Large intestine (tissue), 3 donors: ENCODE results near the gene FADS6. TPM values are rescaled to one million over a fixed set of nuclear protein-coding genes. Genes with fewer than 3 reads are reported as not detected.
"Not testable (repeated sequence)": the region's sequence is repeated elsewhere in the genome, so short reads cannot be mapped to it uniquely, and the experiment has no call there.

Experiments used
- DNase-seq, 2 donors: peaks; one replicate each; pipeline versions ENCODE4 v3.0.0 to v3.0.0-alpha.2; 2013
- H3K27ac ChIP-seq: one replicate; pipeline ENCODE4 v1.5.1; 2013; ENCODE audit warnings: low read length
- H3K27me3 ChIP-seq: 2 replicates; pipeline ENCODE4 v1.6.1; 2013; ENCODE audit warnings: low read length; ENCODE audit not compliant: control insufficient read depth, insufficient read depth
- H3K36me3 ChIP-seq: 2 replicates; pipeline ENCODE4 v1.6.1; 2013; ENCODE audit warnings: low read length; ENCODE audit not compliant: control insufficient read depth, insufficient read depth
- H3K4me1 ChIP-seq: one replicate; pipeline ENCODE4 v1.6.1; 2013; ENCODE audit warnings: low read length; ENCODE audit not compliant: control insufficient read depth, insufficient read depth
- H3K4me3 ChIP-seq: one replicate; pipeline ENCODE4 v1.5.1; 2013; ENCODE audit warnings: low read length
- H3K9me3 ChIP-seq: one replicate; pipeline ENCODE4 v1.6.1; 2013; ENCODE audit warnings: mild to moderate bottlenecking, low read depth, low read length, moderate library complexity; ENCODE audit not compliant: control insufficient read depth
- WGBS: methylation state at CpG from one replicate; pipeline ENCODE4 v1.1.5; 2013; ENCODE audit warnings: low lambda C conversion rate; ENCODE audit not compliant: insufficient coverage; 5-methylcytosine and 5-hydroxymethylcytosine counted together
- polyA plus RNA-seq: library from polyadenylated mRNA; unstranded; fragments of 120-200 nt; gene quantifications from one replicate; pipeline ENCODE4 v1.2.1, GENCODE V29; 2013

The FADS6 gene
- polyA plus RNA-seq, 1 donor = 14.5 TPM

DNA sequence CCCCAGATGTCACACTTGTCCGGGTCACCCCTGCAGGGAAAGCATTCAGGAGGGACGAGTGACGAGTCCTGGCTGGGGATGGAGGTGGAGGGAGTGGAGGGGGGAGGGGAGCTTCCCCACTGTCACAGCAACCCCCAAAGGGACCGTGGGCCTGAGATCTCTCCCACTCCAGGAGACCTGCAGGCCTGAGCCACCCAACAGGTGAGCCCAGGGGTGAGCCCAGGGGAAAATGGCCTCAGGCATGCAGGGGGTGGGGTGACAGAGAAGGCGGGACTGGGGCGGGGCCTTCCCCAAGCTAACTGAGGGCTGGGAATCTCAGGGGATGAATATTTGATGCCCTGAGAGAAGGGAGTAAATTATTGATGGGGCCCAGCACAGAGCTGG is 27.2 kb upstream of the FADS6 start:
- peaks cover 18% of the 10 kb centered on the region for H3K9me3 ChIP-seq
- no peak overlapping the region for H3K4me3 ChIP-seq
- no peak for DNase-seq
- H3K36me3 ChIP-seq = no peaks in the 10 kb centered on the region
- peaks cover 62% of the 10 kb centered on the region for H3K27me3 ChIP-seq
- no CpG with 5 or more reads among the region's 6 CpGs for WGBS
- peaks cover 22% of the 10 kb centered on the region for H3K4me1 ChIP-seq
- no peak overlapping the region for H3K27ac ChIP-seq

DNA sequence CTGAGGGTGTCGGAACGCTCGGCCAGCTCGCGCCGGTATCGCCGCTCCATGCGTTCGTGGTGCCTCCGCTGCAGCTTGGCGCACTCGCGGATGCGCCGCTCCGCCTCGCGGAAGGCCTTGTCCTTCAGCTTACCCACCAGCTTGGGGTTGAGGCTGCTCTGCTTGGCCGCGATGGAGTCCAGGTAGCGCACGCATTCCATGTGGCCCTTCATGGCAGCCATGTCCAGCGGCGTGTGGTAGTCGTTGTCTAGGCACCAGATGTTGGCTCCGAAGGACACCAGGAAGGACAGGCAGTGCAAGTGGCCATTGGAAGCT is 26.8 kb upstream of the FADS6 start:
- Histone ChIP-seq H3K36me3 (no peaks in the 10 kb centered on the region), H3K27me3 (peaks cover 59% of the 10 kb centered on the region), H3K27ac (no peak overlapping the region), H3K4me3 (no peak overlapping the region), H3K9me3 (peaks cover 18% of the 10 kb centered on the region), H3K4me1 (peaks cover 22% of the 10 kb centered on the region)
- DNase-seq = no peak
- WGBS = no CpG with 5 or more reads among the region's 27 CpGs

DNA sequence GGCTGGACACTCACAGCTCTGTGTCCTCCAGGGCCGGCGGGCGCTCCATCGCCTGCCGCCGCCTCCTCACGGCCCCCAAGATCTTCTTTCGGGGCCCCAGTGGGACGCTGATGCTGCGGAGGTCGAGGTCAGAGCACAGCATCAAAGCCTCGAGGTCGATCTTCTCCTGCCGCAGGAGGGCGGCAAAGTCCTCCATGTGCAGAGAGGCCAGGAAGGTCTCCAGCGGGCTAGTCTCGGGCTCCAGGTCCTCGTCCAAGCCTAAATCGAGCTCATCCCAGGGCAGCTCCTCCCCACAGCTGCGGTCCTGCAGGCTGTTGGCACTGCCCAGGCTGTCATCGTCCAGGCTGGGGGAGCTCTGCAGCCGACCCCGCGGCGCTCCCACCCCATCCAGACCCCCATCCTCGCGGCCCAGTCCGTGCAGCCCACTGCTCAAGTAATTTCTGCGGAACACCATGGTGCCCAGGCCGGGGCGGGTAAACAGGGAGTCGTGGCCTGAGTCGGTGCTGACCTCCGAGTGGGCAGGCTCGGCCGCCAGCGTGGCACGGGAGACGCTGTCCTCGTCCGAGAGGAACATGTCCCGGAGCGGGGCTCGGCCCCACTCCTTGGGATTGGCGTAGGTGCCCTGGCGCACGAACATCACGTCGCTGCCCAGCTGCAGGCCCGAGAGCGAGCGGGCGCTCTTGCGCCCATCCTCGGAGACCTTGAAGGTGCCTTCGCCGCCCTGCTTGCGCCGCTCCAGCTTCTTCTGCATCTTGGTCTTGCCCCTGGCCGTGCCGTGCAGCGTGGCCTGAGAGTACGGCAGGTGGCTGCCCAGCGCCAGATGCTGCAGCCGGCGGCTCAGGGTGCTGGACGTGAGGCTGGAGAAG is 26.2 kb upstream of the FADS6 start:
- H3K27ac ChIP-seq = no peak overlapping the region
- no peak overlapping the region for H3K4me3 ChIP-seq
- no CpG with 5 or more reads among the region's 67 CpGs for WGBS
- DNase-seq = no peak
- H3K4me1 ChIP-seq = peaks cover 20% of the 10 kb centered on the region
- H3K36me3 ChIP-seq = no peaks in the 10 kb centered on the region
- H3K27me3 ChIP-seq = peaks cover 53% of the 10 kb centered on the region
- H3K9me3 ChIP-seq = peaks cover 17% of the 10 kb centered on the region

DNA sequence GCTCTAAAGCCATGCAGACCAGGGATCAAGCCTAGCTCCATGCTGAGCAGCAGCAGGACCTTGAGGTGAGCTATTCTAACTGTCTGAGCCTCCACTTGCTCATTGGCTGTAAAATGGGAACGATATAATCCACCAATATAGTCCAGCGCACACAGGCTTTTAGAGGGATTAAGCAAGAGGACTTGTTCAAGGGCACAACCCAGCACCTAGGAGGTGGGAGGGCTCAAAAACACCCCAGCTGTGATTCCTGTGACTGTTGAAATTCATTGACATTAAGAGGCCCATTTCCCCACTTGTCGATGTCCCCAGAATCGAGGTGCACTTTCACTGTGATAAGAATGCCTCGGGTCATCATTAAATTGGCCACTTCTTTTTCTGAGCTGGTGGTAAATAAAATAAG is 25.5 kb upstream of the FADS6 start:
- no CpG with 5 or more reads among the region's 5 CpGs for WGBS
- H3K4me3 ChIP-seq = no peak overlapping the region
- H3K36me3 ChIP-seq = no peaks in the 10 kb centered on the region
- H3K9me3 ChIP-seq = peaks cover 9% of the 10 kb centered on the region
- H3K27ac ChIP-seq = no peak overlapping the region
- no peak for DNase-seq
- peaks cover 45% of the 10 kb centered on the region for H3K27me3 ChIP-seq
- H3K4me1 ChIP-seq = peaks cover 16% of the 10 kb centered on the region

DNA sequence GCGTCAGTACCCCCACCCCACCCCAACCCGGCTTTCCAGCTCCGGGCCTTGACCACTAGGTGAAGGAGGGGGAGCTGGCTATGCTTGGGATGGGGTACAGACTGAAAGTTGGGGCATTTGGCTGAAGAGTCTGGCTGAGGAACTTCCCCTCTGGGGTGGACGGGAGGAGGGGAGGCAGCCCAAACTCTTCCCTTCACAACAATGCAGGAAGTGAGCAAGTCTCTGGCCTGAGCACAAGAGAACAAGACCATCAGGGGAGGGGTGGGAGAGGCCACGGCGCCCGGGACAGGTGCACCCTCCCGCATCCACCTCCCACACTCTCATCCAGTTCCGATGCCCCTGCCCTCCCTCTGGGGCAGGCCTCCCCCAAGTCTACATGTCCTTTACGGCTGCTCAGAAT is 24.0 kb upstream of the FADS6 start:
- Histone ChIP-seq H3K36me3 (no peaks in the 10 kb centered on the region), H3K27me3 (peaks cover 31% of the 10 kb centered on the region), H3K4me1 (peaks cover 15% of the 10 kb centered on the region), H3K9me3 (peaks cover 8% of the 10 kb centered on the region), H3K4me3 (no peak overlapping the region), H3K27ac (no peak overlapping the region)
- no peak for DNase-seq
- WGBS = no CpG with 5 or more reads among the region's 10 CpGs

DNA sequence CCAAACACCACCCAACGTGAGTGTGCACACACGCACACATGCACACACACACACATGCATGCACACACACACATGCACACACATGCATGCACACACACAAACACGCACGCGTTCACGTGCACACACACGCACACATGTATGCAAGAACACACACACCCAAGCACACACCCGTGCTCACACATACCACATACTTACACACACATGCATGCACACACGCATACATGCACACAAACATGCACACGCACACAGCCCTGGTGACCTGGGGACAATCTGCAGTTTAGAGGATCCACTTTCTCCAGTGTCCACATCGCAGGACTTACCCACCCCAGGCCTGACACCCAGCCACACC is 23.4 kb upstream of the FADS6 start:
- WGBS = no CpG with 5 or more reads among the region's 11 CpGs
- H3K27me3 ChIP-seq = peaks cover 26% of the 10 kb centered on the region
- no peaks in the 10 kb centered on the region for H3K36me3 ChIP-seq
- no peak overlapping the region for H3K27ac ChIP-seq
- H3K4me1 ChIP-seq = peaks cover 17% of the 10 kb centered on the region
- no peak for DNase-seq
- peaks cover 8% of the 10 kb centered on the region for H3K9me3 ChIP-seq
- no peak overlapping the region for H3K4me3 ChIP-seq

DNA sequence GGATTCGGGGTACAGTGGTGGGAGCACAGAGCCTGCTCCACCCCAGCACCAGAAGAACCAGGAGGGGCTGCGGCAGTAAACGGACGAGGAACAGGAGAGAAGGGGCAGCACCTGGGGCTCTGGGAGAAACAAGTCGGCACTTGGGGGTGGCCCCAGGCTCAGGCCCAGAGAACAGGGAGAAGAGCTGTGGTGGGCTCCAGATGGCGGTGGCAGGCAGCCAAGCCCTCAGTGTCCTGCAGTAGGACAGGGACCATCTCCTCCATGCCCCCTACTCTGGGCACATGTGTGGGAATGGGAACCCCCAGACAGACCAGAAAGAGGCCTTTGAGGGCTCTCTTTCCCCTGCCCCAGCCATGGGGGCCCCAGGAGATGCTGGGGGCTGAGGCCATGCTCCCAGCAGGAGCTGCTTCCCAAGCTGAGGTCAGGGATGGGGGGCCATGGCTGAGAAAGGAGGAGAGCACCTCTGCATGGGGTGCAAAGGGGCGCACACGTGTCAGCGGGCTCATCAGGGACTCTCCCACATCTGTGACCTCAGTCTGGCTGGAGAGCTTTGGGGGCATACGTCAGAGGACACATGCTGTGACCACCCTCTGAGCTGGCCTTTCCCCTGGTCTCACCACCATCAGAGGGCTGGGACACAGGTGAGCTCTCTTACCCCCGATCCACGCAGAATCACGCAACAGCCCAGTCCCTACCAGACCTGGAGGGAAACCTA is 22.9 kb upstream of the FADS6 start:
- Histone ChIP-seq H3K27ac (no peak overlapping the region), H3K4me3 (no peak overlapping the region), H3K4me1 (peaks cover 15% of the 10 kb centered on the region), H3K9me3 (peaks cover 8% of the 10 kb centered on the region), H3K27me3 (peaks cover 20% of the 10 kb centered on the region), H3K36me3 (no peaks in the 10 kb centered on the region)
- no peak for DNase-seq
- WGBS = no CpG with 5 or more reads among the region's 13 CpGs

DNA sequence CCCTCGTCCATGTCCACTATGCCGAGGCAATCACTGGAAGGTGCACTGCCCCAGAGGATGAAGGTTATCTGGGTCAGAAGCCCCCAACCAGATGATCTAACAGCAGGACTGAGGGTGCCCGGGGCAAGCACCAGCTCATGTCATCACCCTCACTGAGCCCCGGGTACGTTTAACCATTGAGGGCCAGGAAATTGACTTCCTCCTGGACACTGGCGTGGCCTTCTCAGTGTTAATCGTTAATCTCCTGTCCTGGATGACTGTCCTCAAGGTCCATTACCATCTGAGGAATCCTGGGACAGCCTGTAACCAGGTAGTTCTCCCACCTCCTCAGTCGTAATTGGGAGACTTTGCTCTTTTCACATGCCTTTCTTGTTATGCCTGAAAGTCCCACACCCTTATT is 18.0 kb upstream of the FADS6 start:
- no CpG with 5 or more reads among the region's 8 CpGs for WGBS
- H3K9me3 ChIP-seq, H3K27me3 ChIP-seq, H3K4me3 ChIP-seq, H3K36me3 ChIP-seq: not testable (repeated sequence)
- Histone ChIP-seq H3K4me1 (peaks cover 30% of the 10 kb centered on the region), H3K27ac (peak overlapping the region; percentile 75)
- DNase-seq = peak in 1 of 2 donors; percentile 71

DNA sequence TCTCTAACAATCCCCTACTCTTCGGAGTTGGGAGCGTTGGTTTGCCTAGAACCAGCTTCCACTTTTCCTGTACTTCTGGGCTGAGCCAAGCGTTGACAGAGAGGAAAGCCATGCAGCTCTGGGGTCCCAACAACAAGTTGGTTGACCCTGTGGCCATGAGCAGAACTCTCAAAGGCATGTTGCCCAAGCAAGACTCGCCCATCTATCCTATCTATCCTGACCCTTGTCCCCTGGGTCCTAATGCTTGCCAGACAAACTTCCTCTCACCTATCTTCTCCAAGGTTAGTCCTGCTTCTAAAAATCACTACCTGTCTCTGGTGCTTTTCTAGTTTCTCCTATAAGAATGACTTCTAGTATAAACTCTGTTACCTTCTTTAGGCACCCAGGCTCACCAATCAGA is 15.7 kb upstream of the FADS6 start:
- H3K27me3 ChIP-seq, H3K9me3 ChIP-seq, H3K4me3 ChIP-seq, DNase-seq, H3K36me3 ChIP-seq, H3K27ac ChIP-seq: not testable (repeated sequence)
- no CpG with 5 or more reads among the region's 4 CpGs for WGBS
- peaks cover 30% of the 10 kb centered on the region for H3K4me1 ChIP-seq

DNA sequence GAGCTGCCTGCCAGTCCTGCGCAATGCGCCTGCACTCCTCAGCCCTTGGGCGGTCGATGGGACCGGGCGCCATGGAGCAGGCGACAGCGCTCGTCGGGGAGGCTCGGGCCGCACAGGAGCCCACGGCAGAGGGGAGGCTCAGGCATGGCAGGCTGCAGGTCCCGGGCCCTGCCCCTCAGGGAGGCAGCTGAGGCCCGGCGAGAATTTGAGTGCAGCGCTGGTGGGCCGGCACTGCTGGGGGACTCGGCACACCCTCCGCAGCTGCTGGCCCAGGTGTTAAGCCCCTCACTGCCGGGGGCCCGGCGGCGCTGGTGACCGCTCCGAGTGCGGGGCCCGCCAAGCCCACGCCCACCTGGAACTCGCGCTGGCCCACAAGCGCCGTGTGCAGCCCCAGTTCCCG is 13.6 kb upstream of the FADS6 start:
- no peak overlapping the region for H3K27ac ChIP-seq
- WGBS = no CpG with 5 or more reads among the region's 34 CpGs
- no peak for DNase-seq
- H3K4me3 ChIP-seq = no peak overlapping the region
- H3K36me3 ChIP-seq = no peaks in the 10 kb centered on the region
- H3K9me3 ChIP-seq = no peaks in the 10 kb centered on the region
- peaks cover 5% of the 10 kb centered on the region for H3K27me3 ChIP-seq
- peaks cover 20% of the 10 kb centered on the region for H3K4me1 ChIP-seq
